Peyer's patch (tissue), 4 donors: ENCODE results near the gene TTF1. TPM values are rescaled to one million over a fixed set of nuclear protein-coding genes. Genes with fewer than 3 reads are reported as not detected.

Source experiments
- DNase-seq, 3 donors: peaks; one replicate each; pipeline ENCODE4 v3.0.0-alpha.2; 2017 to 2019
- H3K27ac ChIP-seq, 4 donors: fragments of 200-600 bp; sonication (generic); one replicate each; pipeline ENCODE4 v1.5.1; 2016 to 2019
- H3K27me3 ChIP-seq, 2 donors: fragments of 200-600 bp; sonication (generic); one replicate each; pipeline ENCODE4 v1.5.1; 2019
- H3K36me3 ChIP-seq, 3 donors: fragments of 200-600 bp; sonication (generic); one replicate each; pipeline ENCODE4 v1.5.1; 2016 to 2019
- H3K4me1 ChIP-seq, 4 donors: fragments of 200-600 bp; sonication (generic); one replicate each; pipeline ENCODE4 v1.5.1; 2016 to 2019
- H3K4me3 ChIP-seq, 4 donors: fragments of 200-600 bp; sonication (generic); 1 replicate in 3 of 4; 2 replicates in 1 of 4; pipeline ENCODE4 v1.5.1; 2016 to 2019; ENCODE audit warnings: mild to moderate bottlenecking in 1 of 4
- H3K9me3 ChIP-seq, 4 donors: fragments of 200-600 bp; sonication (generic); one replicate each; pipeline ENCODE4 v1.5.1; 2016 to 2019; ENCODE audit warnings: mild to moderate bottlenecking in 1 of 4
- CTCF ChIP-seq, 6 experiments: fragments of 450-650 bp in 4 of 6; fragments of 200-600 bp in 2 of 6; sonication (generic) in 1 of 6; IDR thresholded peaks; one replicate each; pipeline ENCODE4 v1.5.1; 2017 to 2019; ENCODE audit warnings: antibody characterized with exemption in 6 of 6, mild to moderate bottlenecking in 3 of 6, moderate library complexity in 1 of 6
- POLR2A ChIP-seq, 2 donors: fragments of 450-650 bp; IDR thresholded peaks; one replicate each; pipeline ENCODE4 v1.5.1; 2017; ENCODE audit warnings: antibody characterized with exemption in 2 of 2, mild to moderate bottlenecking in 2 of 2, moderate library complexity in 2 of 2
- total RNA-seq, 4 donors: library from RNA; depleted of rRNA; stranded (reverse); fragments of >200 nt; gene quantifications; one replicate each; pipeline ENCODE4 v1.1.0, GENCODE V29; 2016

TTF1 gene, protein sequence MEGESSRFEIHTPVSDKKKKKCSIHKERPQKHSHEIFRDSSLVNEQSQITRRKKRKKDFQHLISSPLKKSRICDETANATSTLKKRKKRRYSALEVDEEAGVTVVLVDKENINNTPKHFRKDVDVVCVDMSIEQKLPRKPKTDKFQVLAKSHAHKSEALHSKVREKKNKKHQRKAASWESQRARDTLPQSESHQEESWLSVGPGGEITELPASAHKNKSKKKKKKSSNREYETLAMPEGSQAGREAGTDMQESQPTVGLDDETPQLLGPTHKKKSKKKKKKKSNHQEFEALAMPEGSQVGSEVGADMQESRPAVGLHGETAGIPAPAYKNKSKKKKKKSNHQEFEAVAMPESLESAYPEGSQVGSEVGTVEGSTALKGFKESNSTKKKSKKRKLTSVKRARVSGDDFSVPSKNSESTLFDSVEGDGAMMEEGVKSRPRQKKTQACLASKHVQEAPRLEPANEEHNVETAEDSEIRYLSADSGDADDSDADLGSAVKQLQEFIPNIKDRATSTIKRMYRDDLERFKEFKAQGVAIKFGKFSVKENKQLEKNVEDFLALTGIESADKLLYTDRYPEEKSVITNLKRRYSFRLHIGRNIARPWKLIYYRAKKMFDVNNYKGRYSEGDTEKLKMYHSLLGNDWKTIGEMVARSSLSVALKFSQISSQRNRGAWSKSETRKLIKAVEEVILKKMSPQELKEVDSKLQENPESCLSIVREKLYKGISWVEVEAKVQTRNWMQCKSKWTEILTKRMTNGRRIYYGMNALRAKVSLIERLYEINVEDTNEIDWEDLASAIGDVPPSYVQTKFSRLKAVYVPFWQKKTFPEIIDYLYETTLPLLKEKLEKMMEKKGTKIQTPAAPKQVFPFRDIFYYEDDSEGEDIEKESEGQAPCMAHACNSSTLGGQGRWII
- 10 to 100 TPM in 2 of 4 donors, 1 to 10 TPM in 2; 8.9 to 26.4 (median 9.9) TPM for total RNA-seq

DNA sequence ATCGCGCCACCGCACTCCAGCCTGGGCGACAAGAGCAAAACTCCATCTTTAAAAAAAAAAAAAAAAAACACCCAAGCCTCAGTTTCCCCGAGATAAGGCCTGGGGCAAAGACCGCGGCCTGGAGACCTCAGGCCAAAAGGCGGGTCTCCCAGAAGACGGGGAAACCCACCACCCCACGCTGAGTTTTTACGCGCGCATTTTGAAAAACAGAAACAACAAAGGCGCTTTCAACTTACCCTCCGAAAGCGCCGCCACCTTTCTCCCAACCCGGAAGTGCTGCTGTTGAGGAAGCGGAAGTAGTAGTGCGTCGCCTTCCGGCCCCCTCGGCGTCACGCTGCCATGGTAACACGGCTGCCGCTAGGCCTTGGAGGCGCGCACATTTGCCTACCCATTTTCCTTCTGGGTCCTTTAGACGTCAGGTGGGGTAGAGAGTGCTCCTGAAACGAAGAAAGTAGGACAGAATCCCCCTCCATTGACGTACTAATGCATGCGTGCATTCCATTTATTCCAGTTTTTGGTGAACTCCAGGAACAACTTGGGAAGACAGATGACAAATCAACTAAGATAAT lies at the start of gene TTF1:
TTF1 (minus strand) TSS at position 287 of the 569 bp plus-strand sequence. CDS start 4,019 bp downstream, outside the sequence.
- Histone ChIP-seq H3K9me3 (no peaks in the 10 kb centered on the region), H3K4me3 (peak within 1 kb of the TSS; percentile 68 to 73 (median 71)), H3K36me3 (peaks cover 0 to 14% (median 0%) of the 10 kb centered on the region in 3 donors), H3K4me1 (peaks cover 0 to 35% (median 11%) of the 10 kb centered on the region in 4 donors), H3K27me3 (peaks cover 0 to 15% of the 10 kb centered on the region in 2 donors), H3K27ac (peak within 1 kb of the TSS in 2 of 4 donors; percentile 55 to 77)
- TF ChIP-seq CTCF (IDR thresholded peaks at IDR 0.05), result no peak
- TF ChIP-seq POLR2A (IDR thresholded peaks at IDR 0.05), result peak in 1 of 2 donors; percentile 27
- DNase-seq, result peak; percentile 90 to 97 (median 92)

GRCh38 chr9:132456241-132456640 lies 49.6 kb upstream of the TTF1 start:
- H3K4me3 ChIP-seq, result no peak overlapping the region
- no peaks in the 10 kb centered on the region for H3K27me3 ChIP-seq
- H3K27ac ChIP-seq, result no peak overlapping the region
- no peak for DNase-seq
- no peaks in the 10 kb centered on the region for H3K36me3 ChIP-seq
- no peaks in the 10 kb centered on the region for H3K4me1 ChIP-seq
- H3K9me3 ChIP-seq, result no peaks in the 10 kb centered on the region
- TF ChIP-seq POLR2A (IDR thresholded peaks at IDR 0.05) (no peak), CTCF (IDR thresholded peaks at IDR 0.05) (no peak)

DNA sequence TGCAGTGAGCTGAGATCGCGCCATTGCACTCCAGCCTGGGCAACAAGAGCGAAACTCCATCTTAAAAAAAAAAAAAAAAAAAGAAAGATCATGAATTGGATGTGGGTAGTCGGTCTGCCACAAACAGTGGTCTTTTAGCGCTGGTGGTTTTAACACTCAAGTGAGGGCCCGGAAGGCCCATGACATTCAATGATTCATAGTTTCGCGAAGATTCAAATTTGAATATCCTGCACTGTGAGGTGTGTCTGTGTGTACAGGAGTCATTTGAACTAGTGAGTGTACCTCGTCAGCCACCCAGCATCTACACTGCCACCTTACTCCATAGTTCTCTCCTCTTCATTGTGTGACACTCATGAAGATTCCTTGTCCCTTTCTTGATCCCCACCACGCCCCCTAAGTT lies 44.6 kb upstream of the TTF1 start:
- no peak for DNase-seq
- Histone ChIP-seq H3K4me1 (no peaks in the 10 kb centered on the region), H3K27ac (no peak overlapping the region), H3K4me3 (no peak overlapping the region), H3K36me3 (no peaks in the 10 kb centered on the region), H3K27me3 (no peaks in the 10 kb centered on the region), H3K9me3 (no peaks in the 10 kb centered on the region)
- TF ChIP-seq POLR2A (IDR thresholded peaks at IDR 0.05) (no peak), CTCF (IDR thresholded peaks at IDR 0.05) (no peak)

DNA sequence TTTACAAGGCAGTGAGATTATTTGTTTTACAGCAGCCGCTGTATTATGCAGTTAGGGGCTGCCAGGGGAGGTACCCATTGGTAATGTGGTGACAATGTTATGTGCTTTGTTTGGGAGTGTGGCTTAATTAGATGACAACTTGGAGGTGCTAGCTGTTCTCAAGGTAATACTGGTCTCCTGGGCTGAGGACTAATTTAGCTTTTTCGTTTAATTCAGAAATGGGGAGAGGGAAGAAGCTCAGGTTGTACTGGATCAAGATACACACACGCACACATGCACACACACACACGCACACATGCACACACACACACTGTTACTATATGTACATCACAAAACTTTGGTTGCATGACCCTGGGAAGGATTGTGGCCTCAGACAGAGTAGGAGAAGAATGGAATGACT lies 41.3 kb upstream of the TTF1 start:
- H3K9me3 ChIP-seq, result no peaks in the 10 kb centered on the region
- H3K36me3 ChIP-seq, result no peaks in the 10 kb centered on the region
- no peak for TF ChIP-seq POLR2A (IDR thresholded peaks at IDR 0.05)
- TF ChIP-seq CTCF (IDR thresholded peaks at IDR 0.05), result no peak
- H3K4me1 ChIP-seq, result no peaks in the 10 kb centered on the region
- H3K27ac ChIP-seq, result no peak overlapping the region
- no peak overlapping the region for H3K4me3 ChIP-seq
- no peaks in the 10 kb centered on the region for H3K27me3 ChIP-seq
- no peak for DNase-seq

DNA sequence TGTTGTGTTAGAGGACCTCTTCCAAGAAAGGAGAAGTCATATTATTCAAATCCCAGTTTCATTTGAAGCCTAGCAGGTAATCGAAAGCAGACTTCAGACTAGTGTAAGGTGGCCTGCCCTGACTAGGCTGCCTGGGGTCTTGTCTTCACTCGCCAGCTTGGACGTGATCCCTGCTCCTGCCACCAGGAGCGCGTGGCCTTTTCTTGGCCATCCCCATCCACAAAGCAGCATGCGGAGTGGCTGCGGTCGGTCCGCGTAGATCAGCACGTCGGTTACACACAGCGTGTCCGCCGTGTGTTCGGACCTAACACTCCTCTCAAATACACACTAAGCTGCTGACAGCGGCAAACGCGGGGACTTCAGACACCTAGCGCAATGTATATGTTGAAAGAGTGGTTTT lies 40.7 kb upstream of the TTF1 start:
- Histone ChIP-seq H3K36me3 (no peaks in the 10 kb centered on the region), H3K27me3 (no peaks in the 10 kb centered on the region), H3K4me3 (no peak overlapping the region)

More for the DNA sequence above, 40.7 kb upstream of the TTF1 start:
- Histone ChIP-seq H3K9me3 (no peaks in the 10 kb centered on the region), H3K27ac (no peak overlapping the region), H3K4me1 (no peaks in the 10 kb centered on the region)
- no peak for TF ChIP-seq CTCF (IDR thresholded peaks at IDR 0.05)
- no peak for TF ChIP-seq POLR2A (IDR thresholded peaks at IDR 0.05)
- no peak for DNase-seq
